Measurements from ENCODE around the gene CCBE1.
"Not testable (repeated sequence)": the region's sequence is repeated elsewhere in the genome, so short reads cannot be mapped to it uniquely, and the experiment has no call there.

CCBE1 gene

GRCh38 chr18:59697236-59697932 lies at the start of gene CCBE1:
Gene CCBE1, minus strand, starts transcription at chr18:59697423.
- peak in 29 of 58 donors; percentile 3 to 45 (median 11) for DNase-seq

- no peak for DNase-seq
Measured at GRCh38 chr18:59744271-59744721, 47.1 kb upstream of the CCBE1 start.

GRCh38 chr18:59743566-59743965 lies 46.3 kb upstream of the CCBE1 start:
- no peak for DNase-seq

GRCh38 chr18:59742325-59743111 lies 45.3 kb upstream of the CCBE1 start:
- DNase-seq: no peak

GRCh38 chr18:59740141-59740540 lies 42.9 kb upstream of the CCBE1 start:
- no peak for DNase-seq

- no peak for DNase-seq
Measured at GRCh38 chr18:59737776-59738300, 40.6 kb upstream of the CCBE1 start.

- not testable (repeated sequence) for DNase-seq
Measured at GRCh38 chr18:59737335-59737734, 40.1 kb upstream of the CCBE1 start.

GRCh38 chr18:59736061-59736460 lies 38.8 kb upstream of the CCBE1 start:
- DNase-seq: no peak

- DNase-seq: no peak
Measured at GRCh38 chr18:59735269-59735860, 38.1 kb upstream of the CCBE1 start.

- no peak for DNase-seq
Measured at GRCh38 chr18:59733421-59733820, 36.2 kb upstream of the CCBE1 start.

GRCh38 chr18:59730896-59731295 lies 33.7 kb upstream of the CCBE1 start:
- no peak for DNase-seq

GRCh38 chr18:59729781-59730180 lies 32.6 kb upstream of the CCBE1 start:
- no peak for DNase-seq

- no peak for DNase-seq
Measured at GRCh38 chr18:59728816-59729215, 31.6 kb upstream of the CCBE1 start.

GRCh38 chr18:59725142-59725541 lies 27.9 kb upstream of the CCBE1 start:
- DNase-seq: no peak

- no peak for DNase-seq
Measured at GRCh38 chr18:59724103-59724502, 26.9 kb upstream of the CCBE1 start.

- no peak for DNase-seq
Measured at GRCh38 chr18:59721931-59722330, 24.7 kb upstream of the CCBE1 start.

GRCh38 chr18:59721211-59721610 lies 24.0 kb upstream of the CCBE1 start:
- DNase-seq: no peak

- no peak for DNase-seq
Measured at GRCh38 chr18:59719544-59720181, 22.4 kb upstream of the CCBE1 start.

- no peak for DNase-seq
Measured at GRCh38 chr18:59718464-59719157, 21.4 kb upstream of the CCBE1 start.

GRCh38 chr18:59718108-59718463 lies 20.9 kb upstream of the CCBE1 start:
- no peak for DNase-seq

GRCh38 chr18:59717291-59717690 lies 20.1 kb upstream of the CCBE1 start:
- DNase-seq: no peak
